VCaP (cell line): ENCODE measurements around the gene FIZ1.
"Not testable (repeated sequence)": the region's sequence is repeated elsewhere in the genome, so short reads cannot be mapped to it uniquely, and the experiment has no call there.

ENCODE experiments used
- H3K27ac ChIP-seq: fragments of 450-650 bp; 2 replicates; pipeline ENCODE4 v1.5.1; 2017
- CTCF ChIP-seq: fragments of 450-650 bp; conservative IDR thresholded peaks from 2 replicates; pipeline ENCODE4 v1.5.1; 2017; ENCODE audit warnings: mild to moderate bottlenecking, moderate library complexity

Gene FIZ1

GRCh38 chr19:55590617-55591016 lies 8.7 kb downstream of the FIZ1 start:
- no peak for TF ChIP-seq CTCF

GRCh38 chr19:55590109-55590508 lies 9.2 kb downstream of the FIZ1 start:
- no peak overlapping the region for H3K27ac ChIP-seq
- no peak for TF ChIP-seq CTCF

More at GRCh38 chr19:55590617-55591016, 8.7 kb downstream of the FIZ1 start:
- H3K27ac ChIP-seq, result no peak overlapping the region

- H3K27ac ChIP-seq, result no peak overlapping the region
- TF ChIP-seq CTCF, result no peak
These were observed 10.6 kb downstream of the FIZ1 start for GRCh38 chr19:55588738-55589137.

GRCh38 chr19:55586976-55587668 lies 12.2 kb downstream of the FIZ1 start:
- no peak for TF ChIP-seq CTCF
- peak overlapping the region; percentile 82 for H3K27ac ChIP-seq

GRCh38 chr19:55585658-55586339 lies 13.5 kb downstream of the FIZ1 start:
- H3K27ac ChIP-seq, result peak overlapping the region; percentile 82; the same call in 1 of the 2 replicates
- no peak for TF ChIP-seq CTCF

- H3K27ac ChIP-seq, result no peak overlapping the region
These were observed 14.4 kb downstream of the FIZ1 start for GRCh38 chr19:55584871-55585270.

GRCh38 chr19:55583897-55584296 lies 15.4 kb downstream of the FIZ1 start:
- H3K27ac ChIP-seq, result not testable (repeated sequence)

More at GRCh38 chr19:55584871-55585270, 14.4 kb downstream of the FIZ1 start:
- TF ChIP-seq CTCF, result no peak

- peak overlapping the region; percentile 92 for H3K27ac ChIP-seq
These were observed 17.0 kb downstream of the FIZ1 start for GRCh38 chr19:55582284-55582683.
